NCI-H2029 (cell line): Measurements from ENCODE around the gene SHB.

Source experiments
- DNase-seq: peaks from one replicate; lab custom pipeline; 2025; lab: John Stamatoyannopoulos, UW

The SHB gene

DNA sequence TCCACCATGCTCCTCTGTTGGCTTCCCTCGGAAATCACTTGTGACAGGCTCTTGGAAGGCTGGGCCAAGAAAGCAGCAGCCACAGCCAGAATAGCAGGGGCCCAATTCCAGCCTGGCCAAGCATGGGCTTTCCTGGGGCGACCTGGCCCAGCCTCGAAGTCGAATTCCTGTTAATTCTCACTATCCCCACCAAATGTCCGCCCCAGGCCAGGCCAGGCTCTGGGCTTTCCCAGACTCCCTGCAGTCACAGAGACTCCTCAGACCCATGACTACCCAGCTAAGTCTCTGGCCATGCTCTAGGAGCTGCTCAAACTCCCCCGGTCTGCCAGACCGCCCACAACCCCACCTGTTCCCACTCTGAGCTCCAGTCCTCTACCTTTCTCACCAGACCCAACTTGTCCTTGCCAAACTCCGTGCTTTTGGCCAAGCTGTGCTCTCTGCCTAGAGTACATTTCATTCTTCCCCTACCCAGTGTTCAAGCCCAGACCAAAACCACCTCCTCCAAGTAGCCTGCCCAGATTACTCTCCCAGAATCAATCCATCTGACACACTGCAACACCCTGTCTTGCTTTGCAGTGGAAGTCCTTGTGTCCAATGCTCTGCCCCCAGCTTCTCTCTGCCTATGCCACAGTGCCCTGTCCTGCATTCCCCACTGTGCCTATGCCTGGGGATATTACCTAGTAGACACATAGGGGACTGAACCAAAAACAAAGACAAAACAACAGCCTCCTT lies 26.2 kb downstream of the SHB start:
- DNase-seq, result no peak

DNA sequence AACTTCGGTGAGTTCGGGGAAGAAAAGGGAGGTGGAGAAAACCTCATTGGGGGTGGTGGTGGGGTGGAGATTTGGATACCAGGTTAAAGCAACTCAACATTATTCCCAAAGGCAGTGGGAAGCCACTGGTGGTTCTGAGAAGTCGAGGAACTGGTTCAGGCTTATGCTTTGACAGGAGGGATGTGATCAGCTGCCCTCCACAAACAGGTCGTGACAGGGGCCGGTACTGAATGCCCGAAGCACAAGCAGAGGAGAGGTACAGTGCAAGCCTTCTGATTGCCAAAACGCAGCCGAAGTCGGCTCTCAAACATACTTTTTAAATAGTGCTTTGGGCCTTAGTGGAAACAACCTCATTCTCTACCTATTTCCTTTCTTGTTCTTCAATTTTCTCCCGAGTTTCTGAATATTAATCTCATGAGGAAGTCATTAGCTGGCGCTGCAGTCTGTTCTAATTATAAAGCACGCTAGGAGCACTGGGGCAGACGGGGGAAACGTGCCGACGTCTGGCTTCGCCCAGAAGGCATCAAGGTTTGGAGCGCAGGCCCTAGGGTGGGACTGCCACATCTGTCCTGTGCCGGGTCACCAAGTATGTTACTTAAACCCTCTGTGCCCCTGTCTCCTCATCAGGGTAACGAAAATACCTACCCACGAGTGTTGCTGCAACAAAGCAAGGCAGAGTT lies 27.3 kb downstream of the SHB start:
- DNase-seq, result no peak

DNA sequence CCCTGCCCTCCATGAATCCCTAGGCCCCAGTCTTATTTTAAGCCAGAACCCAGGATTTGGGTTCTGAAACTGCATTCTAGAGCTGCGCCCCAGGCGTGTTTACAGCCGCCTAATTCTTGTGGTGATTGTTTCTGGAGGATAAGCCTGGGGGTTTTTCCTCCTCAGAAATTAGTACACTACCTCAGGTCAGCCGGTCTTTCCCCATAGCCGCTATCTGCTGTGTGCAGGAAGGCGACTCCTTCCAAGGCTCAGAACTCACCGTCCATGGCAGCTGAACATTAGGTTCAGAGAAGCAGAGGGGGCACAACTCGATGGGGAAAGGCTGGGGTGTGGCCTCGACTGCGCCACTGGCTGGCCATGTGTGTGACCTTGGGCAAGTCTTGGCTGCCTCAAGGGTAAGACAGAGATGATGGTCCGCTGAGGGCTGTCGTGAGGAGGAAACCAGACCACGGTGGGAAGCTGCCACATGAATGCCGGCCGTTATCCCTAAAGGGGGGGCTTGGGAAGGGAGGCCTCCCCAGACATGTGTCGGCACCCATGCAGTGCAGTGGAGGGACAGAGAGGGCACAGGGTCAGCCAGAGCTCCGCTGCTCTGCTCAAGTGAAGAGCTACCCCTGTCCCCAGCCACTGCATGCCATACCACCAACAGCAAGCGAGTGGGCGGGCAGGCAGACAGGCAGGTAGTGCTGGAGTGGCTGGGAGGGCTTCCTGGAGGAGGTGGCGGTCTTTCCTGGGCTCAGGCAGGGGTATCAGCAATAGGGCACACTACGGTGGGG lies 28.9 kb downstream of the SHB start:
- no peak for DNase-seq

DNA sequence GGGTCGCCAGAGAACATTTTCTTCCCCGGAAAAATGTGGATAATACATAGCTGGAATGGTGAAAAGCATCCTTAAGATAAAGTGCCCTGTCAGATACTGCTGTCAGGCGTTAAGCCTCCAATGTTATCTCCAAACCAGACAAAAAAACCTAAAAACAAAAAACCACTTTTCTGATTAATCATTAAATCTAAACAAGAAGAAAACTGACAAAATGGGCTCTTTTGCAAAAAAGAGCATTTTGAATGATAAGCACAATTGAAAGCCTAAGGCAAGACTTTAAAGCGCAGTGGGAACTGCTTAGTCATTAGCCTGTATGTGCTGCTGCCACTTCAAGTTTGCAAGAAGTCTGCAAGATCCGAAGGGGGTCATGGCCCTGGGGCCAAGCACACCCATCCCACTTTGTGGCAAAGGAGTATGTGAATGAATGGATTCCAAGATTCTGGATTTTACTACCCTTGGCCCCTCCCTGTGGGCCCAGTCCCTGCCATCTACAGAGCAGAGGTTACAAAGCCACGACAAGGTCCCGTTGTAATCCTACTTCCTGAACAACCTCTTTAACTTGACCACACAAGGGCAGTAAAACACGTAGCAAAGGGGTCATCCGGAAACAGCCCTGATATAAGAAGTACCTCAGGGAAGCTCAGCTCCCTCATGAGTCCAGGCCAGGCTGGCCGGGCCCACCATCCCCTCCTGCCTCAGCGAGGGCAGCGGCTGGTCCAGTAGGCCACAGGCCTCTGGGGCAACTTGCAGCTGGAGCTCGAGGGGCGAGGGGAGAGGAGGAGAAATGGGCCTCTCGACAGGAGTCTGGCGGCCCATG lies 29.7 kb downstream of the SHB start:
- DNase-seq, result no peak

DNA sequence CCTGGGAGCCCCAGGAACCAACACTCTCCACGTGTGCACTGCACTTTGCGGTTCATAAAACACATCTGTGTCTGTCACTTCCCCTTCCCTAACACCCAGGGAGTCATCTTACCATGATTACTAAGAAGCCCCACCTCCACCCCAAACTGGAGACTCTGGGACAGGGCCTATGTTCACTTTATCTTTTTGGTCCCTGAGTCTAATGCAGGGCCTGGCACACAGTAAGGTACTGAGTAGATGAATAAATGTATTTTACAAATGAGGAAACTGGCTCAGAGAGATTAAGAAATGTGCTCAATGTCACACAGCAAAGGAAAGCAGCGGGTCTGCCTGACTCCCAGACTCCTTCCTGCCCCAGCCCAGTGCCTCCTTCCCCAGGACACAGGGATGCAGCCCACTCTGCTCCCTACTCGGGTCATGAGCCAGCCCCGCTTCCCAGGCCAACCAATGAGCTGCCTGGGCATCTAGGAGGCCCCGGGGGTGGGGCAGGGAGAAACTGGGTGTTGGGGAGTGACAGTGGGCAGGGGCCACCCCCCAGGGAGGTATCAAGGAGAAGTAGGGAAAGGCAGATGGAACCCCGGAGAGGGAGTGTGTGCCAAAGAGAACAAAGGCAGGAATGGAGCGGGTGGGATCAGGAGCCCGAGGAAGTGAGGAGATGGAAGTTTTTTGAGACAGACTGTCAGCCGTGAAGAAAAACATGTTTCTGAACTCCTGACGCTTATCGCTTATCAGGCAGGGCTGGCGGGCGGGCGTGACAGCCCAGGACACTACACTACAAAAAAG lies 30.5 kb downstream of the SHB start:
- DNase-seq, result no peak

DNA sequence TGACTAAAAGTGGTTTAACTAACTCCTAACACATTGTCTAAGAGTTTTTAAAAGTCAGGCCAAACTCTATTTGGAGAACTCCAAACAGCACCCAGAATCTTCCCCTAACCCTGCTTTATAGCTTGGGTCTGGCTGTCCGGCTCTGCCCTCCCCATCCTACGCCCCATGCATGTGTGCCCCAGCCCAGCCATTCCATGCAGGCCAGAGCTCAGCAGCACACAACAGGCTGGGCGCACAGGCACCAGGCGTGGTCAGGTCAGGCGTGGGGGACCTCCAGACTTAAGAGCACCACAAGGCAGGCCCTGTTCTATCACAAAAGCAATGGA lies 31.1 kb downstream of the SHB start:
- DNase-seq, result no peak

DNA sequence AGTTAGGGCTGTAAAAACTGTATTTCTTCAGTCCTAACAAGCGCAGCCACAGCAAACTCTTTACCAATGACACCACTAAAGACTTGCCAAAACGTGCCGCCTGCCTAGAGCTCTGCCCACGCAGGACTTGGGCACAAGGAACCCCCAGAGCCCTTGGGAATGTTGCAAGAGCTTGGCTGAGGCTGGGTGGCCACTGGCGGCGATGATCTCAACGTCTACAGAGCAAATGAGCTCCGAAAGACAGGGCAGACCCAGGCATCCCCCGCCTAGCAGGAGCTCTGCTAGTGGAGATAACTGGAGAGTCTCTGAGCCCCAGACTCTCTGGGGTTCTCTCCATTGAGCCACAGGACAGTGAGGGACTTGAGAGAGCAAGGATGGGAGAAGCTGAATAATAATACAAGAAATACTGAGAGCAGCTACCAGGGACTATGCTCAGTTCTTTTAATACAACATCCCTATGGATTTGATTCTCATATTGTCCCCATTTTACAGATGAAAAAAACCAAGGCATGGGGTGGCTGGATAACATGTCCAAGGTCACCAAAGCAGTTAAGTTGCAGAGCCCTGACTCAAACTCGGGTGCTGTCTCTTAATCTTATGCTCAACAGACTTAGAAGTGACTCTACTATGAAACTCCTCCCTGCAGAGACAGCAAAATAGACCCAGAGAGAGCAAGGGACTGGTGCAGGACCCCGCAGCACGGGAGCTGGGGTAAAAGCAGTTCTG lies 32.5 kb downstream of the SHB start:
- DNase-seq, result no peak

DNA sequence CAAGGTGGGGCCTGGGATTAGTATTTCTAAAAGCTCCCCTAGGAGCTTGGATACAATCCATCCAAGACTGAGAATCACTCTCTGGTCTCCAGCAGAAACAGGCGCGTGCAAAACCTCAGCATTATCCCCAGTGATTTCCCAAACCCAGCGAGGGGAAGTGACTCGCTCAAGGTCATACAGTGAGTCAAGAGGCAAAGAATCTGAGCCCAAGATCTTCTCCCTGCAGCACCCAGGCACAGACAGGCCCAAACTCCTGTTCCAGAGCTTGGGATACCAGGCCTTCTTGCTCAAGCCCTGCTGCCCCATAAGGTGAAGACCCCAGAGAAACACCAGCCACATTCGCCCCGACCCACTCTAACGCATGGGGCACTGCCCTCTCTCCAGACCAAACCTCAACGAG lies 33.2 kb downstream of the SHB start:
- DNase-seq, result no peak

DNA sequence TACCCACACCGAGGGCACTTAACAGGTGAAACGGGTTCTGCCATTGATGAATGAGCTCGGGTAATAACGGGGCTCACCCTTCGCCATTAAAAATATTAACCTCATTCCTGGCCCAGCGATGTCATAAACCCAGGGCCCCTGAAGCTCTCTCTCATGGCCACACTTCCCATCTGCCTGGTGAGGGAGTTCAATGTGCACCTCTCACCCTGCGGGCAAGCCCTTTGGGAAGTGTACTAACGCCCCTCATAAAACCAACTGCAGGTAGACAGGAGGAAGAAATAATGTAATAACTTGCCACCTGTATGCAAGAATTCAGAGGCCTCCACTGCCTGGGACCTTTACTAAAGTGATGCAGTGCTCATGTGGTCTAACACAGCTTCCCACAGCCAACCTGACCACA lies 35.1 kb downstream of the SHB start:
- no peak for DNase-seq

DNA sequence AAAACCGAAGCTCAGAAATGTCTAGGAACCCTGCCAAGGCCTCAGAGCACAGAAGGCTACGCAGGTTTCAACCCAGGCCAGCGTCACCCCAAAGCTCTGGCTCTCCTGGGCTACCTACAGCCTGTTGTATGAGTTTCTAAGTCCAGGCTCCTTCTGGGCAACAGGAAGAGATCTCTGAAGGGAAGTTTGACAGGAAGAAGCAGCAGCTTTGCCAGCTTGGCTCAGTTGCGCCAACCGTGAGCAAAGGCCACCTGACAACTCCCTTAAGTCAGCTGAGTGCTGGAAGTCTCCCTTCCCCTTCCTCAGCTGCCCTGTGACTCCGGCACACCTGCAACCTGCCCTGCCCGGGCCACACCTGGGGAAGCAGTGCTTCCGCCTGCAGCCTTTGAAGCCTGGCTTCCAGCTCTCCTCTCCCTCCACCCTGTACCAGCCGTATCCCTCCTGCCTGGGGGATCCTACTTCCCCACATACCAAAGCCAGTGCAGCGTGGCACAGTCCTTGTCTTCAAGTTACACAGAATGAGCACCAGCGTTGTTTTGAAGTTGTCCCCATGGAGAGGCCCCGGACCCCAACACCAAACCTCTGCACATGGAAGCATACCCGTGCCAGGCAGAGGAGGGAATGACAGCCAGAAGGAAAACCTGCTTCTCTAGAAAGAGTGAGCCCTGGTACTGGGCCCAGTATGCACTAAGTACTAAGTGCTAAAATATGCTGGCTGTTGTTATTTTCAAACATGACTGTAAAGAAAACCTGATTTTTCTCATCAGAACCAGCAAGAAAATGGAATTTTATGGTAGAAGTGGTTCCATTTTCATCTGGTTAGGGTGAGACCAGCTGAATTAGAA lies 36.5 kb downstream of the SHB start:
- DNase-seq, result no peak

DNA sequence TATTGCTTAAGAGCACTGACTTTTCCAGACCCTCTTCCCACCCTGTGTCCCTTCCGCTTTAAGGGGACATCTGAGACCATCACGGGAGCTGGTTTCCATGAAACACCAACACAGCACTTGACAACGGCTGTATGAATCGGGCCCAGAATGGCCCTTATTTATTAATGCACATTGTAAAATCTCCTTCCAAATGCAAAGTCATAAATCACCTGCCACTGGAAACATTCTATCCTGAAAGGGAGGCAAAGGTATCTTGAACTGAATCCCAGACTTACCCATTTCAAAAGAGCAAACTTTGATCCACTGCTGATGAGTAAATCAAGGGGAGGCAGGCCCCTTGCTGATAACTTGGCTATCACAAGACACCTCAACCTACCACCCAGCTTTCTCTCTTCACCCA lies 37.4 kb downstream of the SHB start:
- no peak for DNase-seq

DNA sequence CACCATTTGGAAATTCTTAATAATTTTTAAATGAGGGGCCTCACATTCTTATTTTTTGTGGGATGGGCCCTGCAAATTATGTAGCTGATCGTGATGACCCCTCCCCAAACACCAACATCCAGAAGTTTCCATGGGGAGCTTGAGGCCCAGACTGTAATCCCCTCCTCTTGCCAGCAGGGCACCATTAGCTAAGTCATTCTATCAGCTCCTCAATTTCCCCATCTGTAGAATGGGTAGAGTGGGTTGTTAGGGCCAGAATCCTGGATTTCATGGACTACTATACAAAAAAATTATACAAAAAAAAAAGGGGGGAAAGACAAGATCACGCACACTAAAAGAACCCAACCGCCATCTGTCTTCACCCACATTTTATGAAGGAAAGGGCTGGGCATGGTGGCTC lies 38.4 kb downstream of the SHB start:
- no peak for DNase-seq

DNA sequence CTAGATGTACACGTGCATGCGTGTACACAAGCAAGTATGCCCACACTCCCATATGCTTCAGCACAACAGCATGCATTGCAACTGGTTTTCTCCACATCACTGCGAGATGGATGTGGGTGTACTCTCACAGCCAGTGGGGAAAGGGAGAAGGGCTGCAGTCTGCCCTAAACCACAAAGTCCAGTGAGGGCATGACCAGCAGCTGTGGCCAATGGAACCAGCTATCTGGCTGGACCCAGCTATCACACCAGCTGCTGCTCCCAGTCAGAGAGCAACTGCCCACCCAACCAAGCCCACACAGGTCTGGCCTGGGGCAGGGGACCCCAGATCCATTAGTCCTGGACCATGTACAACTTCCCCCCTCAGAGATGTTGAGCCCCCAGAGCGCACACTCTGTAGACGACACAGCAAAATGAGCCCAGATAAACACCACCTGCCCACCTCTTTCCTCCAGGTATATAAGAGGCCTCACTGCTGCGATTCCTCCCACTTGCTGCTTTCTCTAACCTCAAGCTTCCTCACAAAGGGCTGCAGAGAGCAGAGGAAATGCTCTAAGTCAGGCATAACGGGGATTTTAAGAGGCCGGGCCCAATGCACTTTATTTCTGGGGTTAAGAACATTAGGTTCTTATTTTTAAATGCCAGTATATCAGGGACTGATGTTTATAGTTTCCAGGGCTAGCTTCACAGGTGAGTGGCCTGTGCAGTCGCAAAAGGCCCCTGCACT lies 39.0 kb downstream of the SHB start:
- no peak for DNase-seq

DNA sequence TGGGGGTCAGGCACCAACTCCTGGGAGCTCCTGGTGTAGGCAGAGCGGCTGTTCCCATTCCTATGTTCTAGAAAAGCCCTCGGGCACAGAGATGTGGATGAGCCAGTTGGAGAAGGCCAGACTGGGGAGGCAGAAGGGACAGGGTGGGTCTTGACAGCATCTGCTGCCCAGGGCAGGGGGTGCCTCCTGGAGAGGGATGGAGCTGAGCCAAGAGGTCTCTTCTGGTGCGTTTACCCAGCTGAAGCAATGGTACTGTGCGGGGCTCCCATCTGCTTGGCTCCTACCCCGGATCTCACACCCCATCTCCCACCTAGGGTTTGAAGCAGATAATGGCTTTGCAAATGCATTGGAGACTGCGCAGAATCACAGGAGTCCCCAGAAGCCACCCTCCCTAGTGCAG lies 41.3 kb downstream of the SHB start:
- DNase-seq, result no peak

DNA sequence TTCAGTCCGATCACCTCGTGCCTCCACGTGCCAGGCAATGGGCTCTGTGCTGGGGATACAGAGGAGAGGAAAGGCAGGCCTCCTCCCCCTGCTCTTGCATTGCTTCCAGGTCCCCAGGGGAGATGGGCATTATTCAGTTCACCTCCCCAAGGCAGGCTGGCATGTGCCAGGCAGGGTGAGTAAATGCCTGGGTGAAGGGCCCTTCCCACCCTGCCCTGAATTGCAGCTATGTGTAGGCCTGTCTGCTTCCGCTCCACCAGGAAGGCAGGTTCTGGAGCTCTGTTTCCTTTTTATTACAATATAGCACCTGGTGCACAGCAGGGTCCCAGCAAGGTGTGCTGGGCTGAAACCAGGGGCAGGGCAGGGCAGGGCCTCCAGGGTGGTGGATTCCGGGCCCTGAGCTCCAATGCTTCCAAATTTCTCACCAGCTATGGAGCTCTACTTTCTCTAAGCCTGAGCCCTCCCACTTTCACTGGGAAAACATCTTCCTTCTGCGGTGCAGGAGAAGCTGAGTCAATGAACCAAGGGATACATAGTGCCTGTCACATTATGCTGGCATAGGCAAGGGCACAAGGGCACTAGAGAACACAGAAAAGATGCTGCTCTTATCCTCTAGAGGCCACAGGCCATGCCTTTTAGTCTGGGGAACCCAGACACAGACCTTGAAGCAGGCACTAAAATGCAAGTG lies 42.0 kb downstream of the SHB start:
- DNase-seq, result no peak

DNA sequence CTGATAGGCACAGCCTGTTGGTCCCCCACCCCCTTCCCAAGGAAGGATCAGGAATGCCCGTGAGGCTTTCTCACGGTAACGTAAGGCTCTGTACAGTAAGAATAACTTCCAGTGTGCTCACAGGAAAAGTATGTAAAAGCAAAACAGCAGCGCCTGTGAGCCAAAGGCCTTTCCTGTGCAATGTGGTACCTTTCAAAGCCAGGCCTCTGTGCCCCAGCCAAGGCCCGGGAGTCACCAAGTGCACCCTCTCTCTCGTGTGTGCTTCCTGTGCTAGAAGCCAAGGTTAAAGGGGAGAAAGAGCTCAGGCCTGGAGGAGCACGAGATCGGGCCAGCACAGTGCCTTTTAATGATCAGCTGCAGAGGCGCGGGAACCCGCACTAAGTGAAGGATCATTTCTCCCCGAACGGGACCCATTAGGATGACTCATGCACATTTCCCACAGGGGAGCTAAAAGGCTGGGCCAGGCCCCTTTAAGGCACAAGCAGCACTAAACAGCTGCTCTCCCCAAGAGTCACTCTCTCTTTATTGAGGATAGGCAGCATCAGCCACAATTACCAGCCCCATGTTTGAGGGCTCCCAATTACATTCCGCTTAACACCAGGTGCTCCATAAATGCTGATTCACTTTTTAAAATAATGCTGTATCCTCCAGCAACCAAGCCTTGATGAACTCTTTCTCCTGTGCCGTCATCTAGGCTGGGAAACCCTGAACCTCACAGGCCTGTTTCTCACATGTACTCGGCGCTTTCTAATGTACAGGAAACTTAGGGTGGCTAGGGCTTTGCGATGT lies 42.8 kb downstream of the SHB start:
- no peak for DNase-seq

DNA sequence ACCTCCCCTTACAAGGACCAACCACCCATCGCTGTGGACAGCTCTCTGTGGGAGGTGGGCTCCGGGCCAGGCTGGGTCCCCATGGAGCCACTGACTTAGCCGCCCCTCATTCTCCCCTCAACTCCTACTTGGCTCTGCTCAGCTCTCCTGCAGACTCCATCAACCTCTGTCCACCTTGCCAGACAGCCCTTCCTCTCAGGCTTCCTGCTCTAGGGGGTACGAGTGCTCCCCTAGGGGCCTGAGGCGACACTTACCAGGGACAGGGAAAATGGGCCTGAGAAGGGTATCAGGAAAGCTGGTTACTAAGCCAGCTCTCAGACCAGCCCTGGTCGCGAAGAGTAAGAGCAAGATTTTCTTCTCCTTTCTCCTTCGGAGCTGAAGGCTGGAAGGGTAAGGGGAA lies 43.9 kb downstream of the SHB start:
- DNase-seq, result no peak
